ENCODE results near the gene GIMAP5. TPM values are rescaled to one million over a fixed set of nuclear protein-coding genes. Genes with fewer than 3 reads are reported as not detected.

GIMAP5 gene
- total and polyA plus RNA-seq, 2 donors (not counting 3 experiments of a cell fraction or from before 2014, with no cell fraction given), result 0.44 to 18.9 TPM

GRCh38 chr7:150754951-150755350, 17.7 kb downstream of the GIMAP5 start:
- Histone ChIP-seq H3K4me3 (replicated peaks in 1 of 3; ENCODE audit: insufficient read depth in 1 of 3, low read depth in 1 of 3, low read length in 3 of 3) (no peak overlapping the region), H3K4me2 (ENCODE audit: insufficient read depth, low read length) (peak overlapping the region; percentile 55), H4K20me1 (replicated peaks; ENCODE audit: control insufficient read depth, extremely low read depth, insufficient read depth, low read length) (no peaks in the 10 kb centered on the region), H3K36me3 (ENCODE audit: control insufficient read depth in 2 of 2, extremely low read depth in 1 of 2, insufficient read depth in 2 of 2, low read length in 2 of 2) (no peaks in the 10 kb centered on the region), H3K9me3 (replicated peaks; ENCODE audit: control insufficient read depth, insufficient read depth, low read length) (no peaks in the 10 kb centered on the region), H3K27ac (ENCODE audit: insufficient read depth, low read depth, low read length) (peak overlapping the region; percentile 77), H3K27me3 (ENCODE audit: control insufficient read depth in 2 of 2, insufficient read depth in 2 of 2, low read length in 2 of 2) (no peaks in the 10 kb centered on the region), H3K79me2 (ENCODE audit: control insufficient read depth, insufficient read depth, low read length) (no peaks in the 10 kb centered on the region), H2AFZ (ENCODE audit: low read depth, low read length) (no peak overlapping the region), H3K9ac (replicated peaks; ENCODE audit: extremely low read depth, insufficient read depth, low read length) (peak overlapping the region; percentile 39), H3K9me1 (replicated peaks; ENCODE audit: control insufficient read depth, extremely low read depth, insufficient read depth, low read length) (no peaks in the 10 kb centered on the region), H3K4me1 (ENCODE audit: control insufficient read depth, extremely low read depth, insufficient read depth, low read length) (peaks cover 22% of the 10 kb centered on the region)
- CTCF ChIA-PET, result interaction anchor here (0.7 to 5.1 kb wide), 15 partner anchors 9 to 417 kb away, joined by 3 to 120 read pairs (median 4); partner anchors contain the start of genes GIMAP1, GIMAP2 and GIMAP8
- TSS peak; percentile 89 for BruUV-seq (replicated peaks)
- TF ChIP-seq POLR2A (IDR thresholded peaks at IDR 0.05; ENCODE audit: low read depth, low read length), result no peak
- no peak for TF ChIP-seq CTCF (IDR thresholded peaks at IDR 0.05; ENCODE audit: extremely low read depth in 1 of 2, insufficient read depth in 1 of 2, low read depth in 1 of 2, low read length in 2 of 2)
- TF ChIP-seq FOS (IDR thresholded peaks at IDR 0.05; ENCODE audit: borderline replicate concordance, insufficient read depth, low read length), result no peak
- TF ChIP-seq JUN (IDR thresholded peaks at IDR 0.05; ENCODE audit: borderline replicate concordance, insufficient read depth, insufficient read length, low read depth), result no peak
- intact Hi-C loops (cut with micrococcal nuclease) (loop anchor here (1.0 to 10.0 kb wide), 11 partner anchors 16 to 470 kb away; partner anchors contain the start of gene GIMAP6), dilution Hi-C loops (cut with MboI; ENCODE audit: extremely low pct_ligation_motif_present, low sequenced_read_pairs) (no loop called here)
- DNase-seq (ENCODE audit: low read depth, low spot score) (no peak), FAIRE-seq (no peak)
- POLR2A ChIA-PET, result interaction anchor here (0.8 to 1.0 kb wide), 3 partner anchors 39 to 188 kb away, joined by 3 read pairs; partner anchors contain the start of gene GIMAP4

All from endothelial cell of umbilical vein (primary cell).